Measurements from ENCODE around the gene CHI3L1.

CHI3L1 gene

DNA sequence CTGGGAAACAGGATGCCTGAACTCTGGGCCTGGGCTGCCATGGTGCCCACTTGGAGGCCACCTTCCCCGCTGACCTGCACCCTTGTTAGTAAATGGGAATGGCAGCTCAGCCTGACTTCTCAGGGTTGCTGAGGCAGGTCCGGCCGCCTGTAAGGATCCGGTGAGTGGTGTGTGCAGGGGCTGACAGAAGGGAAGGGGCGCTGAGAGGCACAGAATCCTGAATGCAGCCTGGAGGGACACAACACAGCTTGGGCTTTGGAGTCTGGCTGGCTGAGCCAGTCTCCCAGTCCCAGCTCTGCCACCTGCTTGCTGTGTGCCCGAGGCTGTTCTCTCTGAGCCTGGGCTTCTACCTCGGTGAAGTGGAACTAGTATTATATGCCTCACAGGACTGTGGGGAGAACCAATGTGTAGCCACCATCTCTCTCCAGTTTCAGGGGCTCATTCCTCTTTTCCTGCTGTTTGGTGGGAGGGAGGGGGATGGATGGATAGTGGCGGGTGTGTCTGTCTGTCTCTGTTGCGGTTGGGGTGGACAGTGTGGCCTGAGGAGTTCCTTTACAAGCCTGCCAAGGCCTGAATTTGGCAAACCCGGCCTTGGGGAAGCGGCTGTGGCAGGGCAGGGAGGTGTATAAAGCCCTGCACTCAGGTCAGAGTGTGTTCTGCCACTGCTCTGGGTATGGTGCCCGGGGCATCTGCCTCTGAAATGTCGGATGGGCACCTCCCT is 41.0 kb downstream of the CHI3L1 start:
- H3K9ac ChIP-seq (ENCODE audit: low read length), result no peak overlapping the region
- H3K79me2 ChIP-seq (ENCODE audit: insufficient read depth, low read length), result no peaks in the 10 kb centered on the region
- H3K4me3 ChIP-seq (ENCODE audit: insufficient read depth, low read length, poor library complexity, severe bottlenecking), result no peak overlapping the region
- H3K9me2 ChIP-seq (replicated peaks; ENCODE audit: insufficient read depth, low read length), result no peaks in the 10 kb centered on the region
- H4K20me1 ChIP-seq (ENCODE audit: low read depth, low read length), result no peaks in the 10 kb centered on the region
- no peaks in the 10 kb centered on the region for H3F3A ChIP-seq (ENCODE audit: insufficient read depth)
- H3K4me2 ChIP-seq (ENCODE audit: low read depth, low read length, poor library complexity, severe bottlenecking), result no peak overlapping the region
- no peaks in the 10 kb centered on the region for H3K27me3 ChIP-seq (ENCODE audit: low read length)
- TF ChIP-seq, protein P1, sequence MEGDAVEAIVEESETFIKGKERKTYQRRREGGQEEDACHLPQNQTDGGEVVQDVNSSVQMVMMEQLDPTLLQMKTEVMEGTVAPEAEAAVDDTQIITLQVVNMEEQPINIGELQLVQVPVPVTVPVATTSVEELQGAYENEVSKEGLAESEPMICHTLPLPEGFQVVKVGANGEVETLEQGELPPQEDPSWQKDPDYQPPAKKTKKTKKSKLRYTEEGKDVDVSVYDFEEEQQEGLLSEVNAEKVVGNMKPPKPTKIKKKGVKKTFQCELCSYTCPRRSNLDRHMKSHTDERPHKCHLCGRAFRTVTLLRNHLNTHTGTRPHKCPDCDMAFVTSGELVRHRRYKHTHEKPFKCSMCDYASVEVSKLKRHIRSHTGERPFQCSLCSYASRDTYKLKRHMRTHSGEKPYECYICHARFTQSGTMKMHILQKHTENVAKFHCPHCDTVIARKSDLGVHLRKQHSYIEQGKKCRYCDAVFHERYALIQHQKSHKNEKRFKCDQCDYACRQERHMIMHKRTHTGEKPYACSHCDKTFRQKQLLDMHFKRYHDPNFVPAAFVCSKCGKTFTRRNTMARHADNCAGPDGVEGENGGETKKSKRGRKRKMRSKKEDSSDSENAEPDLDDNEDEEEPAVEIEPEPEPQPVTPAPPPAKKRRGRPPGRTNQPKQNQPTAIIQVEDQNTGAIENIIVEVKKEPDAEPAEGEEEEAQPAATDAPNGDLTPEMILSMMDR (IDR thresholded peaks at IDR 0.05; ENCODE audit: insufficient read depth, low read length, poor library complexity, severe bottlenecking), result no peak
- no peak for TF ChIP-seq EZH2phosphoT487 (conservative IDR thresholded peaks at IDR 0.05; ENCODE audit: low read length)
- no peaks in the 10 kb centered on the region for H3K36me3 ChIP-seq (ENCODE audit: low read length)
- no peaks in the 10 kb centered on the region for H3K9me3 ChIP-seq (ENCODE audit: insufficient read depth, low read length)
- H2AFZ ChIP-seq (ENCODE audit: low read depth, low read length, severe bottlenecking), result no peak overlapping the region
- no peak overlapping the region for H3K27ac ChIP-seq (ENCODE audit: low read depth, low read length)

DNA sequence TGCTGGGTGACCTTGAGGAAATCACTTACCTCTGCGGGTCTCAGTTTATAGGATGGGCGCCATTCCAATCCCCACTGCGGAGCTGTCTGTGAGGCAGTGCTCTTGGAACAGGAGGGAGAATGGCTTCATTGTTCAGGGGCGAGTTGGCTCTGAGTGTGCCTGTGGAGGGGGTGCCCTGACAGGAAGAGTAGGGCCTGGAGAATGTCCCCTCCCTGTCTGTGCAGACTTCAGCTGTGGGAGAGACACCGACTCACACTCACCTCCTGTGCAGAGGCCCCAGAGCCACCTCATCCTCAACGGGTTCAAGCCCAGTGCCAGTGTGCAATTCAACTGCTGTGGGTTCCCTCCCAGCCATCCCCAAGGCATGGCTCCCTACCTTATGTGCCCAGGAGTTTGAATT is 41.8 kb downstream of the CHI3L1 start:
- H3F3A ChIP-seq (ENCODE audit: insufficient read depth), result no peaks in the 10 kb centered on the region
- H4K20me1 ChIP-seq (ENCODE audit: low read depth, low read length), result no peaks in the 10 kb centered on the region
- no peaks in the 10 kb centered on the region for H3K79me2 ChIP-seq (ENCODE audit: insufficient read depth, low read length)
- H3K4me3 ChIP-seq (ENCODE audit: insufficient read depth, low read length, poor library complexity, severe bottlenecking), result no peak overlapping the region
- no peaks in the 10 kb centered on the region for H3K27me3 ChIP-seq (ENCODE audit: low read length)
- no peaks in the 10 kb centered on the region for H3K9me2 ChIP-seq (replicated peaks; ENCODE audit: insufficient read depth, low read length)
- no peaks in the 10 kb centered on the region for H3K9me3 ChIP-seq (ENCODE audit: insufficient read depth, low read length)
- TF ChIP-seq, protein P1 (IDR thresholded peaks at IDR 0.05; ENCODE audit: insufficient read depth, low read length, poor library complexity, severe bottlenecking), result no peak
- no peak for TF ChIP-seq EZH2phosphoT487 (conservative IDR thresholded peaks at IDR 0.05; ENCODE audit: low read length)
- no peak overlapping the region for H2AFZ ChIP-seq (ENCODE audit: low read depth, low read length, severe bottlenecking)
- H3K27ac ChIP-seq (ENCODE audit: low read depth, low read length), result no peak overlapping the region
- no peak overlapping the region for H3K4me2 ChIP-seq (ENCODE audit: low read depth, low read length, poor library complexity, severe bottlenecking)
- H3K9ac ChIP-seq (ENCODE audit: low read length), result no peak overlapping the region
- H3K36me3 ChIP-seq (ENCODE audit: low read length), result no peaks in the 10 kb centered on the region

DNA sequence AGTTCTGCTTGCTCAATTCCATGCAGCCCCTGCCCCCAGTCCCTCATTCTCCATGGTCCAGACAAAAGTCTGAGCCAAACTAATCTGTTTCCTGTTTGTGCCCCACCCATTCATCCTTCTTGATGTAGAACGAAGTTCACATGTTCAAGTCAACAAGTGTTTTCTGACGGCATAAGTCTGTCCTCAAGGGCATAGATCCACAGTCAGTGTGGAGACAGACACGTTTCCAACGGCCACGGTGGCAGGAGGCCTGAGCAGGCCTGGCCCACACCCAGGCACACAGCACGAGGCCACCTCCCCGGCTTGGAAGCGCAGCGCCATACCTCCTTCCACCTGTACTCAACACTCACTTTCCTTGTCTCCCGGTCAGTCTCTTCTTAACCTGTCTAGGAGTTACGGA is 42.9 kb downstream of the CHI3L1 start:
- H3K36me3 ChIP-seq (ENCODE audit: low read length), result no peaks in the 10 kb centered on the region
- H3K9me3 ChIP-seq (ENCODE audit: insufficient read depth, low read length), result no peaks in the 10 kb centered on the region
- H4K20me1 ChIP-seq (ENCODE audit: low read depth, low read length), result no peaks in the 10 kb centered on the region
- TF ChIP-seq, protein P1 (IDR thresholded peaks at IDR 0.05; ENCODE audit: insufficient read depth, low read length, poor library complexity, severe bottlenecking), result no peak
- no peak for TF ChIP-seq EZH2phosphoT487 (conservative IDR thresholded peaks at IDR 0.05; ENCODE audit: low read length)
- H3K27me3 ChIP-seq (ENCODE audit: low read length), result no peaks in the 10 kb centered on the region
- no peaks in the 10 kb centered on the region for H3F3A ChIP-seq (ENCODE audit: insufficient read depth)
- no peak overlapping the region for H3K4me3 ChIP-seq (ENCODE audit: insufficient read depth, low read length, poor library complexity, severe bottlenecking)
- H3K9ac ChIP-seq (ENCODE audit: low read length), result no peak overlapping the region
- H2AFZ ChIP-seq (ENCODE audit: low read depth, low read length, severe bottlenecking), result no peak overlapping the region
- no peak overlapping the region for H3K4me2 ChIP-seq (ENCODE audit: low read depth, low read length, poor library complexity, severe bottlenecking)
- H3K79me2 ChIP-seq (ENCODE audit: insufficient read depth, low read length), result no peaks in the 10 kb centered on the region
- H3K9me2 ChIP-seq (replicated peaks; ENCODE audit: insufficient read depth, low read length), result no peaks in the 10 kb centered on the region
- no peak overlapping the region for H3K27ac ChIP-seq (ENCODE audit: low read depth, low read length)

Data from SU-DHL-6 (cell line).